Activated CD8-positive, alpha-beta T cell treated with anti-CD3 and anti-CD28 coated beads for 36 hours (primary cell): ENCODE results near the gene PAK5. TPM values are rescaled to one million over a fixed set of nuclear protein-coding genes. Genes with fewer than 3 reads are reported as not detected.

Experiments
- ATAC-seq: fragments of 200-7000 bp; cut with Tn5 transposase; one replicate; pipeline ENCODE4 v1.10.0; 2021; ENCODE audit warnings: mild to moderate bottlenecking, moderate library complexity
- CTCF ChIA-PET: fragments of 350-600 bp; sonication (Branson Sonifier 250); formaldehyde crosslinking; loops from one replicate; lab custom pipeline; 2021; ENCODE audit warnings: antibody characterized with exemption; lab: Charles Lee
- POLR2A ChIA-PET: fragments of 350-600 bp; sonication (Branson Sonifier 250); formaldehyde crosslinking; loops from one replicate; lab custom pipeline; 2021; ENCODE audit warnings: antibody characterized with exemption; lab: Charles Lee
- DNase-seq: peaks from one replicate; pipeline ENCODE4 v3.0.0-alpha.2; 2020
- H3K27ac Mint-ChIP-seq: one replicate; pipeline ENCODE4 v1.8.0; 2021; ENCODE audit warnings: mild to moderate bottlenecking, mixed read lengths
- H3K27me3 Mint-ChIP-seq: one replicate; pipeline ENCODE4 v1.8.0; 2021; ENCODE audit warnings: mixed read lengths
- H3K36me3 Mint-ChIP-seq: one replicate; pipeline ENCODE4 v1.8.0; 2021; ENCODE audit warnings: low read depth, mixed read lengths
- H3K4me1 Mint-ChIP-seq: one replicate; pipeline ENCODE4 v1.8.0; 2021; ENCODE audit warnings: low read depth, mixed read lengths
- H3K4me3 Mint-ChIP-seq: one replicate; pipeline ENCODE4 v1.8.0; 2021; ENCODE audit warnings: mild to moderate bottlenecking, moderate library complexity, mixed read lengths
- H3K9me3 Mint-ChIP-seq: one replicate; pipeline ENCODE4 v1.8.0; 2021; ENCODE audit warnings: mixed read lengths
- intact Hi-C: fragments of 100-400 bp; cut with micrococcal nuclease; formaldehyde crosslinking; loops from one replicate; pipeline ENCODE4 v1.10.0; 2022
- total RNA-seq, 2 experiments: library from RNA; stranded (reverse); gene quantifications; one replicate each; pipeline ENCODE4 v1.2.3, GENCODE V29; 2021
- TF ChIP-seq, protein P1 (sequence below): fragments of 200-600 bp; IDR thresholded peaks from one replicate; pipeline ENCODE4 v1.8.0; 2022; ENCODE audit warnings: antibody characterized with exemption, mild to moderate bottlenecking

PAK5 gene
- total RNA-seq, 2 experiments from 2014 or later = not detected

DNA sequence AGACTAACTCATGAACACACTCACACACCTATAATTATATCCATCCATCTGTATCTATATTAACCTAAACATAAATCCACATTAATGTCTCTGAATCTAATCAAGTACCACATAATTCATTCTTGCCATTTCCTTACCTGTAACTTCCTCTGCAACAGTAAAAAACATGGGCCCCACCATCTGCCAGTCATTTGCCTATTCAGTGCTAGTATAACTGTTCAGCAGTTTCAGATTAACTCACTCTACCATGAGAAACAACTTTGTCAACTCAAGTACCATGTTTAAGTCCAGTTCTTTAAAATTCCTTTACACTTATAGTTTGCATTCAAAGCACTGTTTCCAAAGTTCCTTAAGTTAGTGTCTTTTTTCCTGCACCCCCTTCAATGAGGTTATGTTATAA is 255.7 kb downstream of the PAK5 start:
- ChIA-PET POLR2A (no interaction called here), CTCF (no interaction called here)
- intact Hi-C loops = no loop called here
- H3K27me3 Mint-ChIP-seq = no peaks in the 10 kb centered on the region
- no peak overlapping the region for H3K27ac Mint-ChIP-seq
- ATAC-seq (no peak), DNase-seq (no peak)
- no peaks in the 10 kb centered on the region for H3K9me3 Mint-ChIP-seq
- TF ChIP-seq, protein P1, sequence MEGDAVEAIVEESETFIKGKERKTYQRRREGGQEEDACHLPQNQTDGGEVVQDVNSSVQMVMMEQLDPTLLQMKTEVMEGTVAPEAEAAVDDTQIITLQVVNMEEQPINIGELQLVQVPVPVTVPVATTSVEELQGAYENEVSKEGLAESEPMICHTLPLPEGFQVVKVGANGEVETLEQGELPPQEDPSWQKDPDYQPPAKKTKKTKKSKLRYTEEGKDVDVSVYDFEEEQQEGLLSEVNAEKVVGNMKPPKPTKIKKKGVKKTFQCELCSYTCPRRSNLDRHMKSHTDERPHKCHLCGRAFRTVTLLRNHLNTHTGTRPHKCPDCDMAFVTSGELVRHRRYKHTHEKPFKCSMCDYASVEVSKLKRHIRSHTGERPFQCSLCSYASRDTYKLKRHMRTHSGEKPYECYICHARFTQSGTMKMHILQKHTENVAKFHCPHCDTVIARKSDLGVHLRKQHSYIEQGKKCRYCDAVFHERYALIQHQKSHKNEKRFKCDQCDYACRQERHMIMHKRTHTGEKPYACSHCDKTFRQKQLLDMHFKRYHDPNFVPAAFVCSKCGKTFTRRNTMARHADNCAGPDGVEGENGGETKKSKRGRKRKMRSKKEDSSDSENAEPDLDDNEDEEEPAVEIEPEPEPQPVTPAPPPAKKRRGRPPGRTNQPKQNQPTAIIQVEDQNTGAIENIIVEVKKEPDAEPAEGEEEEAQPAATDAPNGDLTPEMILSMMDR = no peak
- no peak overlapping the region for H3K4me3 Mint-ChIP-seq
- no peaks in the 10 kb centered on the region for H3K36me3 Mint-ChIP-seq
- H3K4me1 Mint-ChIP-seq = no peaks in the 10 kb centered on the region

- Mint-ChIP-seq H3K27ac (no peak overlapping the region), H3K27me3 (no peaks in the 10 kb centered on the region), H3K4me3 (no peak overlapping the region), H3K36me3 (no peaks in the 10 kb centered on the region), H3K4me1 (no peaks in the 10 kb centered on the region), H3K9me3 (no peaks in the 10 kb centered on the region)
- POLR2A ChIA-PET = no interaction called here
- intact Hi-C loops = no loop called here
- DNase-seq (no peak), ATAC-seq (no peak)
- CTCF ChIA-PET = no interaction called here
- TF ChIP-seq, protein P1 = no peak
Observed at GRCh38 chr20:9582137-9582536, 256.7 kb downstream of the PAK5 start.

DNA sequence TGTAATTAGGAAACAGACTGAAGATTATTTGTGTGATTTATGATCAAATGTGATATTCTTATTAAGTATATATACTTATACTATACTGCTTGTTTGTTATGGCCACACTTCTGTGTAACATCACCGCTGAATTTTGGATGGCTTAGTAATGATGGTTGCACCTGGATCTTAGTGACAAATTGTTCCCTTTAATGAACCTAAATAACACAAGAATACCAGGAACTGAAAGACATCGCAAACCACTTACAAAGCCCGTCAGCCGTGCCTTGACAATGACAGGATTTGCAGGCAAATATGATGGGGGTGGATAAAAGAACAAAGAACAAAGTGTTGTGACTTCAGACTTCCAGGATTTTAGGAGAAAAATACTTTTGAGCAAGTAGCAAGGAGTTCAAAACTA is 257.4 kb downstream of the PAK5 start:
- ChIA-PET CTCF (no interaction called here), POLR2A (no interaction called here)
- intact Hi-C loops = no loop called here
- no peaks in the 10 kb centered on the region for H3K9me3 Mint-ChIP-seq
- H3K27me3 Mint-ChIP-seq = no peaks in the 10 kb centered on the region
- TF ChIP-seq, protein P1 = no peak
- no peaks in the 10 kb centered on the region for H3K4me1 Mint-ChIP-seq
- no peak overlapping the region for H3K4me3 Mint-ChIP-seq
- H3K27ac Mint-ChIP-seq = no peak overlapping the region
- no peak for DNase-seq
- no peak for ATAC-seq
- no peaks in the 10 kb centered on the region for H3K36me3 Mint-ChIP-seq

DNA sequence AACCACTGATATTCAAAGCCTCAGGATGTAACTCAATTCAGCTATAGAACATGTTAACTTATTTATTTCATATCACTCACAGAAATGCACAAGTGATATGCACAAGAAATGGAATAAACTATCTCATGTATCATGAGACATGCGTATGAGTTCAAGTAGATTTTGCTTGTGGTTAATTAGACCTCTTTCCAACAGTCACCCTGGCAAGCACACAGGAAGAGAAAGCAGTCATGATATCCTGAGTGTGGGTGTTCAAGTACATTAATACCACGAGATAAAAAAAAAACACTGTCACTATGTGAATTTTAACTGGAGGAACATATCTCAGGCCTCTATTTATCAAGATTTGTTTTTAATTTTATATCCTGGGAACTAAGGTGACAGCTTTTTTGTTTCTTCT is 260.3 kb downstream of the PAK5 start:
- Mint-ChIP-seq H3K36me3 (no peaks in the 10 kb centered on the region), H3K4me1 (no peaks in the 10 kb centered on the region), H3K27me3 (no peaks in the 10 kb centered on the region), H3K27ac (no peak overlapping the region), H3K9me3 (no peaks in the 10 kb centered on the region), H3K4me3 (no peak overlapping the region)
- TF ChIP-seq, protein P1 = no peak
- intact Hi-C loops = no loop called here
- POLR2A ChIA-PET = no interaction called here
- DNase-seq (no peak), ATAC-seq (no peak)
- CTCF ChIA-PET = no interaction called here

- no peaks in the 10 kb centered on the region for H3K9me3 Mint-ChIP-seq
- intact Hi-C loops = no loop called here
Observed at GRCh38 chr20:9577397-9577796, 261.5 kb downstream of the PAK5 start.

More at GRCh38 chr20:9577397-9577796, 261.5 kb downstream of the PAK5 start:
- Mint-ChIP-seq H3K27ac (no peak overlapping the region), H3K27me3 (no peaks in the 10 kb centered on the region), H3K4me1 (no peaks in the 10 kb centered on the region), H3K4me3 (no peak overlapping the region), H3K36me3 (no peaks in the 10 kb centered on the region)
- ATAC-seq (no peak), DNase-seq (no peak)
- ChIA-PET POLR2A (no interaction called here), CTCF (no interaction called here)
- TF ChIP-seq, protein P1 = no peak
